Activated CD8-positive, alpha-beta T cell treated with anti-CD3 and anti-CD28 coated beads for 36 hours (primary cell): Measurements from ENCODE around the gene ASB7. TPM values are rescaled to one million over a fixed set of nuclear protein-coding genes. Genes with fewer than 3 reads are reported as not detected.

Source experiments
- ATAC-seq: fragments of 200-7000 bp; cut with Tn5 transposase; one replicate; pipeline ENCODE4 v1.10.0; 2021; ENCODE audit warnings: mild to moderate bottlenecking, moderate library complexity
- CTCF ChIA-PET: fragments of 350-600 bp; sonication (Branson Sonifier 250); formaldehyde crosslinking; loops from one replicate; lab custom pipeline; 2021; ENCODE audit warnings: antibody characterized with exemption; lab: Charles Lee
- POLR2A ChIA-PET: fragments of 350-600 bp; sonication (Branson Sonifier 250); formaldehyde crosslinking; loops from one replicate; lab custom pipeline; 2021; ENCODE audit warnings: antibody characterized with exemption; lab: Charles Lee
- DNase-seq: peaks from one replicate; pipeline ENCODE4 v3.0.0-alpha.2; 2020
- H3K27ac Mint-ChIP-seq: one replicate; pipeline ENCODE4 v1.8.0; 2021; ENCODE audit warnings: mild to moderate bottlenecking, mixed read lengths
- H3K27me3 Mint-ChIP-seq: one replicate; pipeline ENCODE4 v1.8.0; 2021; ENCODE audit warnings: mixed read lengths
- H3K36me3 Mint-ChIP-seq: one replicate; pipeline ENCODE4 v1.8.0; 2021; ENCODE audit warnings: low read depth, mixed read lengths
- H3K4me1 Mint-ChIP-seq: one replicate; pipeline ENCODE4 v1.8.0; 2021; ENCODE audit warnings: low read depth, mixed read lengths
- H3K4me3 Mint-ChIP-seq: one replicate; pipeline ENCODE4 v1.8.0; 2021; ENCODE audit warnings: mild to moderate bottlenecking, moderate library complexity, mixed read lengths
- H3K9me3 Mint-ChIP-seq: one replicate; pipeline ENCODE4 v1.8.0; 2021; ENCODE audit warnings: mixed read lengths
- intact Hi-C: fragments of 100-400 bp; cut with micrococcal nuclease; formaldehyde crosslinking; loops from one replicate; pipeline ENCODE4 v1.10.0; 2022
- total RNA-seq, 2 experiments: library from RNA; stranded (reverse); gene quantifications; one replicate each; pipeline ENCODE4 v1.2.3, GENCODE V29; 2021
- TF ChIP-seq, protein P1 (sequence below): fragments of 200-600 bp; IDR thresholded peaks from one replicate; pipeline ENCODE4 v1.8.0; 2022; ENCODE audit warnings: antibody characterized with exemption, mild to moderate bottlenecking

ASB7 gene
- total RNA-seq, 2 experiments from 2014 or later, result 15.7 to 18.4 TPM

DNA sequence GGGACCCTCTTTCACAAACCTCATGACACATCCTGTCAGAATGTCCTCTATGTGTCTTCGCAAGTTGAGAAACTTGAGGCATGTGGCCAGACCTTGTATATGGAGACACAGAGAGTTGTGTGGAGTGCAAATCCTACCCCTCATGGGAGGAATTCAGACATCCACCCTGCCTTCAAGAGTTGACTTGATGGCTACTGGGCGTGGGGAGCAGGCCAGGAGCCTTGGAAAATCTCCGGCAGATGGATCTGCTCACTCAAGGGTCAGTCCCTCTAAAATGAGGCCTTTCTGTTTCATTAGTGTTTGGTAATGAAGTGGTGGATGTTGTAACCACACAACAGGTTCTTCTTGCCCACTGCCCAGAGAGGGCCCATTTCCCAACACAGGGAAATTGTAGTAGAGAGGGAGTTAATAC, 79.0 kb downstream of the ASB7 start:
- H3K36me3 Mint-ChIP-seq, result no peaks in the 10 kb centered on the region
- no peak overlapping the region for H3K4me3 Mint-ChIP-seq
- TF ChIP-seq, protein P1, sequence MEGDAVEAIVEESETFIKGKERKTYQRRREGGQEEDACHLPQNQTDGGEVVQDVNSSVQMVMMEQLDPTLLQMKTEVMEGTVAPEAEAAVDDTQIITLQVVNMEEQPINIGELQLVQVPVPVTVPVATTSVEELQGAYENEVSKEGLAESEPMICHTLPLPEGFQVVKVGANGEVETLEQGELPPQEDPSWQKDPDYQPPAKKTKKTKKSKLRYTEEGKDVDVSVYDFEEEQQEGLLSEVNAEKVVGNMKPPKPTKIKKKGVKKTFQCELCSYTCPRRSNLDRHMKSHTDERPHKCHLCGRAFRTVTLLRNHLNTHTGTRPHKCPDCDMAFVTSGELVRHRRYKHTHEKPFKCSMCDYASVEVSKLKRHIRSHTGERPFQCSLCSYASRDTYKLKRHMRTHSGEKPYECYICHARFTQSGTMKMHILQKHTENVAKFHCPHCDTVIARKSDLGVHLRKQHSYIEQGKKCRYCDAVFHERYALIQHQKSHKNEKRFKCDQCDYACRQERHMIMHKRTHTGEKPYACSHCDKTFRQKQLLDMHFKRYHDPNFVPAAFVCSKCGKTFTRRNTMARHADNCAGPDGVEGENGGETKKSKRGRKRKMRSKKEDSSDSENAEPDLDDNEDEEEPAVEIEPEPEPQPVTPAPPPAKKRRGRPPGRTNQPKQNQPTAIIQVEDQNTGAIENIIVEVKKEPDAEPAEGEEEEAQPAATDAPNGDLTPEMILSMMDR, result no peak
- CTCF ChIA-PET, result interaction anchor here (1.3 kb wide), 1 partner anchor 327 kb away, joined by 3 read pairs; no protein-coding TSS in a partner anchor
- POLR2A ChIA-PET, result no interaction called here
- DNase-seq (no peak), ATAC-seq (no peak)
- peaks cover 4% of the 10 kb centered on the region for H3K27me3 Mint-ChIP-seq
- H3K9me3 Mint-ChIP-seq, result peaks cover 2% of the 10 kb centered on the region
- no peak overlapping the region for H3K27ac Mint-ChIP-seq
- intact Hi-C loops, result no loop called here
- no peaks in the 10 kb centered on the region for H3K4me1 Mint-ChIP-seq

DNA sequence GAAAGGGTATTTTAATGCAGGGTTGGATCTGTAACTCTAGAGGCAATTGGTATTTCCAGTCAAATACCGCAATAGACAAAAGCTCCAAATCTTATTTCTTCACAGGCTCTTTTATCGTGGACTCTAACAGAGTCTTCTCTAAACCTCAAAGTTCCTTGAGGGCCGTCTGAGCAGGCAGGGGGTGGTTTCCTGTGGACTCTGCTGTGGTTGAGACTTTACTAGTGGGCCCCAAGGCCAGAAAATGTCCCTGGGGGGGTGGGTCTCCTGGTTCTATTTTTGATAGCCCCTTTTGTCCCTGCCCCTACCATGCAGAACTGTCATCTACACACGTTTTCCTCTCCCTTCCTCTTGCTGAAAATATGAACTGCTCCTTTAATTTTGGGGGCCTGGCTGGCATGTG, 80.1 kb downstream of the ASB7 start:
- intact Hi-C loops, result no loop called here
- ChIA-PET POLR2A (interaction anchor here (0.6 kb wide), 1 partner anchor 32 kb away, joined by 3 read pairs; no protein-coding TSS in a partner anchor), CTCF (no interaction called here)
- H3K4me1 Mint-ChIP-seq, result no peaks in the 10 kb centered on the region
- ATAC-seq (no peak), DNase-seq (no peak)
- no peaks in the 10 kb centered on the region for H3K36me3 Mint-ChIP-seq
- H3K27ac Mint-ChIP-seq, result no peak overlapping the region
- H3K4me3 Mint-ChIP-seq, result no peak overlapping the region
- H3K9me3 Mint-ChIP-seq, result peaks cover 2% of the 10 kb centered on the region
- TF ChIP-seq, protein P1, result no peak
- no peaks in the 10 kb centered on the region for H3K27me3 Mint-ChIP-seq

DNA sequence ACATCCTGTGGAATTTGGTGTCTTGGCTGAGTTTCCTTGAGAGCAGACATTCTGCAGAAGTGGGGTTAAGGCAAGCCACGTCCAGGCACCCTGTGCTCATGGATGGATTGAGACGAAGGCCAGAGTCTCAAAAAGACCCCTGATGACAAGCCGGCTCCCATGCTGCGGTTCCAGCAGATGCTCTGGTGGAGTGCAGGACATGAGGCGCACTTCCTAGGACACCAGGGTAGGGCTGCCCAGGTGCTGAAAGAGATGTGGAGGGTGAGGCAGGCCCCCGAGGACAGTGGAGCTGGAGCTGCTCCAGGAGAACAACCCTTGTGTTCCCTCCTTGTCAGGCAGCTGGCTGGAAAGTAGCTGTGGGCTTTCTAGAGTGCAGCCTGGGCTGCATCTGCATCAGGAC, 81.0 kb downstream of the ASB7 start:
- no peaks in the 10 kb centered on the region for H3K9me3 Mint-ChIP-seq
- H3K36me3 Mint-ChIP-seq, result no peaks in the 10 kb centered on the region
- H3K4me1 Mint-ChIP-seq, result no peaks in the 10 kb centered on the region
- DNase-seq, result no peak
- TF ChIP-seq, protein P1, result no peak
- peaks cover 4% of the 10 kb centered on the region for H3K27me3 Mint-ChIP-seq
- intact Hi-C loops, result no loop called here
- H3K27ac Mint-ChIP-seq, result no peak overlapping the region
- ChIA-PET POLR2A (interaction anchor here (1.0 kb wide), 1 partner anchor 55 kb away, joined by 3 read pairs; no protein-coding TSS in a partner anchor), CTCF (no interaction called here)
- no peak for ATAC-seq
- no peak overlapping the region for H3K4me3 Mint-ChIP-seq

DNA sequence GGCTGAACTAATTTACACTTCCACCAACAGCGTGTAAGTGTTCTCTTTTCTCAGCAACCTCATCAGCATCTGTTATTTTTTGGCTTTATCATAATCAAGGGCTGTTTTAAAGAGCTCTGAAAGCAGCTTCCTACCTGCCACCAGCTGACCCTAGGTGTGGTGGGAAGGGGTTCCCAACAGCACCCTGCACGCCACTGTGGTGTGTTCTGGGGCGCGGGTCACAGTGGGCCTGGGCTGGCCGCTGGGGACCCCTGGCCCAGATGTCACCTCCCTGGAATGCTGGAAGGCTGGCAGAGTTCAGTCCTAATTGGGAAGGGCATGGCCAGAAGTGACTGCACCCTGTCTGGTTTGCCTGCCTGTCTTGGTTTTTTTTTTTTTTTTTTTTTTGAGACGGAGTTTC, 82.2 kb downstream of the ASB7 start:
- no peak for ATAC-seq

DNA sequence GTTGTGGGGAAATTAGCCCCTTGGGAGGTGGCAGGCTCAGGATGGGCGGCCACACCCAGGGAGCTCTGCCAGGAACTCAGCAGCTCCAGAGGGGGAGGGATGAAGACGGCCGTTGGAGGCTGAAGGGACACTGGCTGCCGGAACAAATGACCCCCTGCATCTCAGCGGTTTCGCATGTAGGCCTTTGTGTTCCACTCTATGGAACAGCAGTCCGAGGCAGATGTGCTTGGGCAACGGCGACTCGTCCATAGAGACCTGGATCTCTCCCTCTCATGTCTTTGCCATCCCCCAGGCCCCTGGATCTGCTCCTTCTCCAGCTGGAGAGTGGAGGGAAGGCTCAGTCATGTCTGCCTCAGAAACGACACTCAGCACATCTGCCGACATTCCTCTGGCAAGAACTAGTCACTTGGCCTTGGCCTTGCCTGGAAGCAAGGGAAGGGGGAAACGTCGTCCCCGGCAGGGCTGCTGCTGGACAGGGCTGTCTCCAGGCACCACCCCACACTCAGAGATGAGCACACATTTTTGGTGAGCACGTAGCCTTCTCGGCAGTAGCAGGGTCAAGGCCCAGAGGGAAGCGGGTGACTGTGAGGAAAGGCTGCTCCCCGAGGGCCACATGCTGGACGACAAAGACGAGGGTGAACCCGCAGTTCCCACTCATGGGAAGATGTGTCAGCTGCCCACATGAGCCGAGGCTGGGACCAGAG, 83.8 kb downstream of the ASB7 start:
- Mint-ChIP-seq H3K9me3 (no peaks in the 10 kb centered on the region), H3K27me3 (peaks cover 4% of the 10 kb centered on the region), H3K4me3 (no peak overlapping the region), H3K27ac (no peak overlapping the region), H3K36me3 (no peaks in the 10 kb centered on the region), H3K4me1 (no peaks in the 10 kb centered on the region)
- CTCF ChIA-PET, result no interaction called here
- TF ChIP-seq, protein P1, result no peak
- DNase-seq, result no peak
- no peak for ATAC-seq
- POLR2A ChIA-PET, result no interaction called here
- intact Hi-C loops, result no loop called here

More for the DNA sequence above, 82.2 kb downstream of the ASB7 start:
- Mint-ChIP-seq H3K27ac (no peak overlapping the region), H3K9me3 (no peaks in the 10 kb centered on the region), H3K4me3 (no peak overlapping the region), H3K4me1 (no peaks in the 10 kb centered on the region), H3K36me3 (no peaks in the 10 kb centered on the region), H3K27me3 (peaks cover 4% of the 10 kb centered on the region)
- intact Hi-C loops, result no loop called here
- POLR2A ChIA-PET, result interaction anchor here (1.0 kb wide), 1 partner anchor 54 kb away, joined by 3 read pairs; no protein-coding TSS in a partner anchor
- TF ChIP-seq, protein P1, result no peak
- CTCF ChIA-PET, result no interaction called here
- DNase-seq, result no peak
